OCI-LY1 (cell line): ENCODE data around the gene CDH4.

Experiments used
- CTCF ChIP-seq: fragments of 200-600 bp; sonication (generic), shearing (Covaris generic); IDR thresholded peaks from 2 replicates; pipeline ENCODE4 v1.5.1; 2017; ENCODE audit warnings: mild to moderate bottlenecking, antibody characterized with exemption, low read length, moderate library complexity, mixed read lengths
- EZH2 ChIP-seq: fragments of 200-600 bp; sonication (generic), shearing (Covaris generic); IDR thresholded peaks from 2 replicates; pipeline ENCODE4 v1.8.0; 2017; ENCODE audit warnings: borderline replicate concordance, mixed run types, mild to moderate bottlenecking, antibody characterized with exemption, low read length, moderate library complexity, mixed read lengths

- TF ChIP-seq CTCF: no peak
- TF ChIP-seq EZH2: no peak
Measured at GRCh38 chr20:61438285-61438684, 186.2 kb downstream of the CDH4 start.
